Right atrium auricular region (tissue), 2 donors: Measurements from ENCODE around the gene ZG16. TPM values are rescaled to one million over a fixed set of nuclear protein-coding genes. Genes with fewer than 3 reads are reported as not detected.
"Not testable (repeated sequence)": the region's sequence is repeated elsewhere in the genome, so short reads cannot be mapped to it uniquely, and the experiment has no call there.

Experiments used
- DNase-seq: peaks from one replicate; pipeline ENCODE4 v3.0.0-alpha.2; 2019; ENCODE audit warnings: low spot score
- H3K27ac ChIP-seq, 2 donors: fragments of 200-600 bp; sonication (generic); 1 replicate in 1 of 2; 2 replicates in 1 of 2; pipeline ENCODE4 v1.5.1; 2016 to 2019
- H3K27me3 ChIP-seq, 2 donors: fragments of 200-600 bp; sonication (generic); one replicate each; pipeline versions ENCODE4 v1.5.1 to v1.6.0; 2017 to 2019
- H3K36me3 ChIP-seq: fragments of 200-600 bp; sonication (generic); one replicate; pipeline ENCODE4 v1.5.1; 2016
- H3K4me1 ChIP-seq, 2 donors: fragments of 200-600 bp; sonication (generic); one replicate each; pipeline versions ENCODE4 v1.5.1 to v1.6.0; 2017 to 2019
- H3K4me3 ChIP-seq, 2 donors: fragments of 200-600 bp; sonication (generic); 1 replicate in 1 of 2; 2 replicates in 1 of 2; pipeline ENCODE4 v1.5.1; 2017 to 2019; ENCODE audit warnings: mild to moderate bottlenecking in 1 of 2, moderate library complexity in 1 of 2
- H3K9me3 ChIP-seq, 2 donors: fragments of 200-600 bp; sonication (generic); one replicate each; pipeline ENCODE4 v1.5.1; 2019
- total RNA-seq, 2 donors: library from RNA; depleted of rRNA; stranded (reverse); fragments of >200 nt; gene quantifications; one replicate each; pipeline ENCODE4 v1.1.0, GENCODE V29; 2016
- TF ChIP-seq, protein P1 (sequence below), 2 donors: fragments of 200-600 bp; sonication (generic); IDR thresholded peaks; one replicate each; pipeline ENCODE4 v1.5.1; 2019; ENCODE audit warnings: antibody characterized with exemption in 2 of 2

The ZG16 gene
- total RNA-seq, 2 donors from 2014 or later: not detected

DNA sequence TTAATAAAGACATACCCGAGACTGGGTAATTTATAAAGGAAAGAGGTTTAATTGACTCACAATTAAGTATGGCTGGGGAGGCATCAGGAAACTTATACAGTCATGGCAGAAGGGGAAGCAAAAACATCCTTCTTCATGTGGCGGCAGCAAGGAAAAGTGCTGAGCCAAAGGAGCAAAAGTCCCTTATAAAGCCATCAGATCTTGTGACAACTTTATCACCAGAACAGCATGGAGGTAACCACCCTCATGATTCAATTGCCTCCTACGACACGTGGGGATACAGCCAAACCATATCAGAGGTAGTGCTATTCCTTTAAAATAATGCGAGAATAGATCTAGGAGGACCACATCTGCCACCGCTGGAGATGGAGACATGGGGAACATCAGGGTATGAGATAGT, 41.3 kb upstream of the ZG16 start:
- DNase-seq: no peak
- no peak overlapping the region for H3K27ac ChIP-seq
- H3K9me3 ChIP-seq: no peaks in the 10 kb centered on the region
- TF ChIP-seq, protein P1, sequence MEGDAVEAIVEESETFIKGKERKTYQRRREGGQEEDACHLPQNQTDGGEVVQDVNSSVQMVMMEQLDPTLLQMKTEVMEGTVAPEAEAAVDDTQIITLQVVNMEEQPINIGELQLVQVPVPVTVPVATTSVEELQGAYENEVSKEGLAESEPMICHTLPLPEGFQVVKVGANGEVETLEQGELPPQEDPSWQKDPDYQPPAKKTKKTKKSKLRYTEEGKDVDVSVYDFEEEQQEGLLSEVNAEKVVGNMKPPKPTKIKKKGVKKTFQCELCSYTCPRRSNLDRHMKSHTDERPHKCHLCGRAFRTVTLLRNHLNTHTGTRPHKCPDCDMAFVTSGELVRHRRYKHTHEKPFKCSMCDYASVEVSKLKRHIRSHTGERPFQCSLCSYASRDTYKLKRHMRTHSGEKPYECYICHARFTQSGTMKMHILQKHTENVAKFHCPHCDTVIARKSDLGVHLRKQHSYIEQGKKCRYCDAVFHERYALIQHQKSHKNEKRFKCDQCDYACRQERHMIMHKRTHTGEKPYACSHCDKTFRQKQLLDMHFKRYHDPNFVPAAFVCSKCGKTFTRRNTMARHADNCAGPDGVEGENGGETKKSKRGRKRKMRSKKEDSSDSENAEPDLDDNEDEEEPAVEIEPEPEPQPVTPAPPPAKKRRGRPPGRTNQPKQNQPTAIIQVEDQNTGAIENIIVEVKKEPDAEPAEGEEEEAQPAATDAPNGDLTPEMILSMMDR (IDR thresholded peaks at IDR 0.05): no peak
- no peaks in the 10 kb centered on the region for H3K27me3 ChIP-seq
- no peak overlapping the region for H3K4me3 ChIP-seq
- H3K36me3 ChIP-seq: no peaks in the 10 kb centered on the region
- H3K4me1 ChIP-seq: no peaks in the 10 kb centered on the region

DNA sequence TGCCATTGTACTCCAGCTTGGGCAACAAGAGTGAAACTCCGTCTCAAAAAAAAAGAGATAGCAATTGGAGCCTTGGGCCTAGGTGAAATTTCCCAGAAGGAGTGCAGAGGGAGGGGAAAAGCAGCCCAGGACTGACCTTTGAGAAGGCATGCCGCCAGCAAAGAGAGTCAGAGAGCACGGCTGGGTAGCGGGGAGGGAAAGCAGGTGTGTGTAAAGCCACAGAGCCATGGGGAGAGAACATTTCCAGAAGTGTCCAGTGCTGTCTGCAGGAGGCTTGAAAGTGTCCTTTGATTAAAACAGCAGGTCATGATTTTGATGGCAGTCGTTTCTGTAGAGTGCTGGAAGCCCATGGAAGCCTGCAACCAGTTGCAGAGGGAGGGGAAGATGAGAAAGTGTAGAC, 40.3 kb upstream of the ZG16 start:
- no peak overlapping the region for H3K4me3 ChIP-seq
- no peaks in the 10 kb centered on the region for H3K27me3 ChIP-seq
- no peaks in the 10 kb centered on the region for H3K36me3 ChIP-seq
- TF ChIP-seq, protein P1 (IDR thresholded peaks at IDR 0.05): no peak
- H3K9me3 ChIP-seq: no peaks in the 10 kb centered on the region
- H3K4me1 ChIP-seq: no peaks in the 10 kb centered on the region
- no peak overlapping the region for H3K27ac ChIP-seq
- no peak for DNase-seq

DNA sequence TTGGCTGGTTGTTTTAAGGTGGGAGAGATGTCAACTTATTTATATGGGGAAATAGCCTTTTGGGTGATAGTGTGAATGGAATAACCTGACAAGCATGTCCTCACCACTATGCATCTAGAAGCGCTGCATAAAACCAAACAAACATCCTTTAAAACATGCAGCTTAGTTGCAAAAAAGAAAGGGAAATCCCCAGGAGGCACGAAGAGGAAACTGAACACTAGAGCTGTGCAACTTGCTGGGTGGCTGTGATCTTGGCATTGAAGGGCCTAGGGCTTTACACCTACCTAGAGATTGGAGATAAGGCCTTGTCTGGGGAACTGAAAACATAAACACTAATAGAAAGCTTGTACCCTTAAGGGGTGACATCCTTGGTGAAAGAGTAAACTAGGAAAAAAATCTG, 39.5 kb upstream of the ZG16 start:
- Histone ChIP-seq H3K36me3 (no peaks in the 10 kb centered on the region), H3K9me3 (no peaks in the 10 kb centered on the region), H3K27me3 (no peaks in the 10 kb centered on the region), H3K4me1 (no peaks in the 10 kb centered on the region), H3K4me3 (no peak overlapping the region), H3K27ac (no peak overlapping the region)
- DNase-seq: no peak
- TF ChIP-seq, protein P1 (IDR thresholded peaks at IDR 0.05): no peak

DNA sequence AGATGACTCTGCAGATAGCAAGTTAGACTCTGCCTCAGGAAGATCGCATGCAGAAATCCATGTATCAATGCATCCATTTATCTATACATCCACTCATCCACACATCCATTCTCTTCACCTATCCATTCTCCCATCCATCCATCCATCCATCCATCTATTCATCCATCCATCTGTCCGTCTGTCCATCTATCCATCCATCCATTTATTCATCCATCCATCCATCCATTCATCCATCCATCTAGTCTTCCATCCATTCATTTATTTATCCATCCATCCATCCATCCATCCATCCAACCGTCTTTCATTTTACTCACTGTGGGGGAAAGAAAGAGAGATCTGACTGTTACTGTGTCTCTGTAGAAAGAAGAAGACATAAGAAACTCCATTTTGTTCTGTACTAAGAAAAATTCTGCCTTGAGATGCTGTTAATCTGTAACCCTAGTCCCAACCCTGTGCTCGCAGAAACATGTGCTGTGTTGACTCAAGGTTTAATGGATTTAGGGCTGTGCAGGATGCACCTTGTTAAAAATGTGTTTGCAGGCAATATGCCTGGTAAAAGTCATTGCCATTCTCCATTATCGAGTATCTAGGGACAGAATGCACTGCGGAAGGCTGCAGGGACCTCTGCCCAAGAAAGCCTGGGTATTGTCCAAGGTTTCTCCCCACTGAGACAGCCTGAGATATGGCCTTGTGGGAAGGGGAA, 38.0 kb upstream of the ZG16 start:
- not testable (repeated sequence) for H3K4me3 ChIP-seq, H3K27ac ChIP-seq, DNase-seq, H3K4me1 ChIP-seq, H3K9me3 ChIP-seq, H3K36me3 ChIP-seq, H3K27me3 ChIP-seq

DNA sequence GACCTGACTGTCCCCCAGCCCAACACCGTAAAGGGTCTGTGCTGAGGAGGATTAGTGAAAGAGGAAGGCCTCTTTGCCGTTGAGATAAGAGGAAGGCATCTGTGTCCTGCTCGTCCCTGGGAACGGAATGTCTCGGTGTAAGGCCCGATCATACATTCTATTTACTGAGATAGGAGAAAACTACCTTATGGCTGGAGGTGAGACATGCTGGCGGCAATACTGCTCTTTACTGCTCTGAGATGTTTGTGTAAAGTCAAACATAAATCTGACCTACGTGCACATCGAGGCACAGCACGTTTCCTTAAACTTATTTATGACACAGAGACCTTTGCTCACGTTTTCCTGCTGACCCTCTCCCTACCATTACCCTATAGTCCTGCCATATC, 37.4 kb upstream of the ZG16 start:
- not testable (repeated sequence) for H3K4me3 ChIP-seq, DNase-seq, H3K27me3 ChIP-seq, H3K9me3 ChIP-seq, H3K4me1 ChIP-seq, H3K27ac ChIP-seq, H3K36me3 ChIP-seq

DNA sequence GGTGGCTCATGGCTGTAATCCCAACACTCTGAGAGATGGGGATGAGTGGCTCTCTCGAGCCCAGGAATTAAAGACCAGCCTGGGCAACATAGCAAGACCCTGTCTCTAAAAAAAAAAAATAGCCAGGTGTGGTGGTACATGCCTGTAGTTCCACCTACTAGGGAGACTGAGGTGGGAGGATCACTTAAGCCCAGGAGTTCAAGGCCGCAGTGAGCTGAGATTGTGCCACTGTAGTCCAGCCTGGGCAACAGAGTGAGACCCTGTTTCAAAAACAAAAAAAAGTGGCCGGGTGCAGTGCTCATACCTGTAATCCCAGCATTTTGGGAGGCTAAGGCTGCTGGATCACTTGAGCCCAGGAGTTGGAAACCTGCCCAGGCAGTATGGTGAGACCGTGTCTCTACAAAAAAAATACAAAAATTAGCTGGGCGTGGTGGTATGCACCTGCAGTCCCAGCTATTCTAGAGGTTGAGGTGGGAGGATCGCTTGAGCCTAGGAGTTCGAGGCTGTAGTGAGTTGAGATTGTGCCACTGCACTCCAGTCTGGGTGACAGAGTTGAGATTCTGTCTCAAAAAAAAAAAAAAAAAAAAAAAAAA, 35.3 kb upstream of the ZG16 start:
- no peaks in the 10 kb centered on the region for H3K36me3 ChIP-seq
- no peaks in the 10 kb centered on the region for H3K27me3 ChIP-seq
- no peaks in the 10 kb centered on the region for H3K9me3 ChIP-seq
- no peak overlapping the region for H3K27ac ChIP-seq
- DNase-seq: no peak
- no peaks in the 10 kb centered on the region for H3K4me1 ChIP-seq
- TF ChIP-seq, protein P1 (IDR thresholded peaks at IDR 0.05): no peak
- H3K4me3 ChIP-seq: no peak overlapping the region

DNA sequence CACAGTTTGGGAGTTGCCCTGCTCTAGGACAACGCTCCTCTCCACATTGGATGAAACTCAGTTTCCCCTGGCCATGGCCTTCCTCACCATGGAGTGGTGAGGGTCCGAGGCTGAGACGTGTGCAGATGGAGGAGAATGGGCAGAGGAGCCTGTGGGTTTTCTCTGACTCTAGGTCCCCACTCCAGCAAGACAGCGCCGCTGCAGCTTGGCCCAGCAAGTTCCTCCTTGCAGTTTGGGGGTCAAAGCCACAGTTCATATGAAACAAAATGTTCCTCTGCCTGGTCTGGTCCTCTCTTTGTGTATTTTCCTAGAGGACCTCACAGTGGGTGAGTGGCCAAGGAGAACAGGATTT, 34.6 kb upstream of the ZG16 start:
- Histone ChIP-seq H3K27me3 (no peaks in the 10 kb centered on the region), H3K36me3 (no peaks in the 10 kb centered on the region), H3K4me3 (no peak overlapping the region), H3K27ac (no peak overlapping the region), H3K4me1 (no peaks in the 10 kb centered on the region), H3K9me3 (no peaks in the 10 kb centered on the region)
- DNase-seq: no peak
- TF ChIP-seq, protein P1 (IDR thresholded peaks at IDR 0.05): no peak
